Stimulated activated CD8-positive, alpha-beta memory T cell treated with anti-CD3 and anti-CD28 coated beads, Interleukin-2, amount 100 ng/mL, for 1 hour (primary cell): ENCODE data around the gene C5orf58.
A peak's percentile ranks its signal among the peaks of the same experiment; 100 is the strongest.

Experiments
- DNase-seq, 2 donors: peaks; one replicate each; pipeline ENCODE4 v3.0.0-alpha.2; 2020; ENCODE audit warnings: low read depth in 2 of 2

The C5orf58 gene

GRCh38 chr5:170256571-170256970 lies 23.8 kb downstream of the C5orf58 start:
- no peak for DNase-seq

- no peak for DNase-seq
Observed at GRCh38 chr5:170257370-170257769, 24.6 kb downstream of the C5orf58 start.

- DNase-seq: no peak
Observed at GRCh38 chr5:170261528-170262043, 28.8 kb downstream of the C5orf58 start.

- DNase-seq: no peak
Observed at GRCh38 chr5:170262061-170263045, 29.6 kb downstream of the C5orf58 start.

- DNase-seq: no peak
Observed at GRCh38 chr5:170263906-170264305, 31.1 kb downstream of the C5orf58 start.

- no peak for DNase-seq
Observed at GRCh38 chr5:170265522-170265921, 32.7 kb downstream of the C5orf58 start.

GRCh38 chr5:170266570-170267381 lies 34.0 kb downstream of the C5orf58 start:
- DNase-seq: no peak

- DNase-seq: peak; percentile 54 to 68
Observed at GRCh38 chr5:170267431-170268152, 34.8 kb downstream of the C5orf58 start.

- DNase-seq: no peak
Observed at GRCh38 chr5:170268153-170268689, 35.4 kb downstream of the C5orf58 start.

- no peak for DNase-seq
Observed at GRCh38 chr5:170268884-170269283, 36.1 kb downstream of the C5orf58 start.

- DNase-seq: no peak
Observed at GRCh38 chr5:170269579-170269978, 36.8 kb downstream of the C5orf58 start.

- DNase-seq: no peak
Observed at GRCh38 chr5:170270293-170271069, 37.7 kb downstream of the C5orf58 start.

GRCh38 chr5:170273968-170274710 lies 41.4 kb downstream of the C5orf58 start:
- DNase-seq: no peak

GRCh38 chr5:170275376-170275994 lies 42.7 kb downstream of the C5orf58 start:
- DNase-seq: no peak

GRCh38 chr5:170276140-170276539 lies 43.4 kb downstream of the C5orf58 start:
- DNase-seq: no peak

- no peak for DNase-seq
Observed at GRCh38 chr5:170277867-170278281, 45.1 kb downstream of the C5orf58 start.

GRCh38 chr5:170278611-170279458 lies 46.0 kb downstream of the C5orf58 start:
- peak; percentile 69 to 74 for DNase-seq

- DNase-seq: no peak
Observed at GRCh38 chr5:170279459-170279817, 46.7 kb downstream of the C5orf58 start.
